ENCODE data around the gene TPM1. TPM values are rescaled to one million over a fixed set of nuclear protein-coding genes. Genes with fewer than 3 reads are reported as not detected.
"Not testable (repeated sequence)": the region's sequence is repeated elsewhere in the genome, so short reads cannot be mapped to it uniquely, and the experiment has no call there.

TPM1 gene
- 1 to 10 TPM; 9.4 to 9.9 TPM for total RNA-seq
- polyA plus RNA-seq = 8.3 TPM

GRCh38 chr15:63041974-63042876 lies at the start of gene TPM1:
Gene TPM1 (plus strand): TSS chr15:63042747. CDS start chr15:63042830, 83 bp downstream.
- Mint-ChIP-seq H3K4me3 (peak within 1 kb of the TSS in 6 of 7 donors; percentile 64 to 88 (median 70)), H3K9me3 (no peaks in the 10 kb centered on the region), H3K36me3 (no peaks in the 10 kb centered on the region), H3K4me1 (peaks cover 8 to 23% (median 11%) of the 10 kb centered on the region in 3 donors), H3K27me3 (peaks cover 54 to 78% of the 10 kb centered on the region in 2 donors), H3K27ac (peak within 1 kb of the TSS in 2 of 8 donors; percentile 58 to 63)
- Histone ChIP-seq H3K27me3 (ENCODE audit: insufficient read depth, low read length, poor library complexity, severe bottlenecking) (peaks cover 52% of the 10 kb centered on the region), H3K4me3 (ENCODE audit: low read length) (no peak within 1 kb of the TSS), H3K4me1 (ENCODE audit: insufficient read depth, low read length) (peaks cover 6% of the 10 kb centered on the region), H3K27ac (ENCODE audit: low read depth, low read length) (no peak within 1 kb of the TSS), H3K36me3 (ENCODE audit: insufficient read depth, low read length) (no peaks in the 10 kb centered on the region), H3K9me3 (ENCODE audit: low read length) (no peaks in the 10 kb centered on the region)
- ChIA-PET POLR2A (no interaction called here), CTCF (no interaction called here)
- no peak for DNase-seq

GRCh38 chr15:62993066-62993465 lies 49.5 kb upstream of the TPM1 start:
- CTCF ChIA-PET = no interaction called here
- H3K4me3 Mint-ChIP-seq = no peak overlapping the region
- Histone ChIP-seq H3K27me3 (ENCODE audit: insufficient read depth, low read length, poor library complexity, severe bottlenecking) (peaks cover 10% of the 10 kb centered on the region), H3K36me3 (ENCODE audit: insufficient read depth, low read length) (no peaks in the 10 kb centered on the region), H3K27ac (ENCODE audit: low read depth, low read length) (no peak overlapping the region), H3K4me3 (ENCODE audit: low read length) (no peak overlapping the region), H3K4me1 (ENCODE audit: insufficient read depth, low read length) (no peaks in the 10 kb centered on the region), H3K9me3 (ENCODE audit: low read length) (no peaks in the 10 kb centered on the region)
- DNase-seq = no peak
- no peak overlapping the region for H3K27ac Mint-ChIP-seq
- POLR2A ChIA-PET = no interaction called here
- peaks cover 9 to 49% of the 10 kb centered on the region in 2 donors for H3K27me3 Mint-ChIP-seq
- no peaks in the 10 kb centered on the region for H3K4me1 Mint-ChIP-seq
- H3K9me3 Mint-ChIP-seq = no peaks in the 10 kb centered on the region
- H3K36me3 Mint-ChIP-seq = no peaks in the 10 kb centered on the region

- H3K4me1 Mint-ChIP-seq; H3K27ac Mint-ChIP-seq; H3K36me3 ChIP-seq (ENCODE audit: insufficient read depth, low read length); H3K4me3 ChIP-seq (ENCODE audit: low read length); H3K36me3 Mint-ChIP-seq; POLR2A ChIA-PET; H3K4me1 ChIP-seq (ENCODE audit: insufficient read depth, low read length); H3K9me3 ChIP-seq (ENCODE audit: low read length); H3K9me3 Mint-ChIP-seq; H3K27me3 ChIP-seq (ENCODE audit: insufficient read depth, low read length, poor library complexity, severe bottlenecking); DNase-seq; CTCF ChIA-PET; H3K27ac ChIP-seq (ENCODE audit: low read depth, low read length); H3K4me3 Mint-ChIP-seq: not testable (repeated sequence)
- H3K27me3 Mint-ChIP-seq = peaks cover 9 to 50% of the 10 kb centered on the region in 2 donors
These were observed 48.9 kb upstream of the TPM1 start for GRCh38 chr15:62993632-62994031.

GRCh38 chr15:62994439-62994838 lies 48.1 kb upstream of the TPM1 start:
- H3K36me3 Mint-ChIP-seq = no peaks in the 10 kb centered on the region
- peaks cover 10% of the 10 kb centered on the region for H3K27me3 ChIP-seq (ENCODE audit: insufficient read depth, low read length, poor library complexity, severe bottlenecking)
- no peak overlapping the region for H3K27ac ChIP-seq (ENCODE audit: low read depth, low read length)
- H3K4me3 ChIP-seq (ENCODE audit: low read length) = no peak overlapping the region
- no peaks in the 10 kb centered on the region for H3K4me1 ChIP-seq (ENCODE audit: insufficient read depth, low read length)
- DNase-seq = no peak
- no peak overlapping the region for H3K27ac Mint-ChIP-seq
- peaks cover 9 to 44% of the 10 kb centered on the region in 2 donors for H3K27me3 Mint-ChIP-seq
- H3K4me1 Mint-ChIP-seq = no peaks in the 10 kb centered on the region
- no peak overlapping the region for H3K4me3 Mint-ChIP-seq
- no peaks in the 10 kb centered on the region for H3K9me3 Mint-ChIP-seq
- ChIA-PET POLR2A (no interaction called here), CTCF (no interaction called here)
- no peaks in the 10 kb centered on the region for H3K9me3 ChIP-seq (ENCODE audit: low read length)
- H3K36me3 ChIP-seq (ENCODE audit: insufficient read depth, low read length) = no peaks in the 10 kb centered on the region

DNA sequence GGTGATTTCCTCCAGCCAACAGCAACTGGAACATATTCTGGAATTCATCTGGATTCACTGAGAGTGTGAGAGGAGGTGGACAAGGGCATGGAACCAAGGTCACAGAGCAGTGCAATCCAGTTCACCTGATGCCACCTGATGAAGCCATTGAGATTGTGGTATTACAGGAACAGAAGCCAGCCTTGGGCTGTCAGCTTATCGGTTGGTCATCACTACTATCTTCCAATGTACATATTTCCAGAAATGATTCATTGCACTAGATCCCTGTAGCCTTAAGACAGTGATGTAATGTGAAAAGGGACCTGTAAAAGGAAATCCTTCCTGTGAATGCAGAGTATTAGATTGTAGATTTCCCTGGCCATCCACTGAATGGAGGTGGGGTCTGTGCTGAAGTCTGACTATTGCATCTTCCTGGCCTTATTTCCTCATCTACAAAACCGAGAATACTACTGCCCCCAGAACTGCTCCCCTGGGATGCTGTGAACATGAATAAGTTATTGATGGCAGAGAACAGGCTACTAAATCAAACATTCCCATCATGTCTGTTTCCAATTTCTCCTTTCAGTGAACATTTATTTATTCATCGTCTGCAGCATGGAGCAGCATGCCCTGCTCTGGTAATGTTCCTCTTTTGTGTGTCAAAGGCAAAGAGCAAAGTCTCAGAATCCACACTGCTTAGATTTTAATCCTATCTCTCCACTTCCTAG lies 47.4 kb upstream of the TPM1 start:
- peaks cover 10% of the 10 kb centered on the region for H3K27me3 ChIP-seq (ENCODE audit: insufficient read depth, low read length, poor library complexity, severe bottlenecking)
- H3K9me3 ChIP-seq (ENCODE audit: low read length) = no peaks in the 10 kb centered on the region
- no peak overlapping the region for H3K27ac Mint-ChIP-seq
- H3K4me1 ChIP-seq (ENCODE audit: insufficient read depth, low read length) = no peaks in the 10 kb centered on the region
- H3K27ac ChIP-seq (ENCODE audit: low read depth, low read length) = no peak overlapping the region
- H3K9me3 Mint-ChIP-seq = no peaks in the 10 kb centered on the region
- CTCF ChIA-PET = no interaction called here
- H3K36me3 Mint-ChIP-seq = no peaks in the 10 kb centered on the region
- no peaks in the 10 kb centered on the region for H3K36me3 ChIP-seq (ENCODE audit: insufficient read depth, low read length)
- H3K4me3 ChIP-seq (ENCODE audit: low read length) = no peak overlapping the region
- POLR2A ChIA-PET = no interaction called here
- no peak overlapping the region for H3K4me3 Mint-ChIP-seq
- H3K27me3 Mint-ChIP-seq = peaks cover 9 to 42% of the 10 kb centered on the region in 2 donors
- H3K4me1 Mint-ChIP-seq = no peaks in the 10 kb centered on the region
- DNase-seq = no peak

- POLR2A ChIA-PET = no interaction called here
- peak overlapping the region in 1 of 8 donors; percentile 12 for H3K27ac Mint-ChIP-seq
- no peak overlapping the region for H3K4me3 Mint-ChIP-seq
- no peaks in the 10 kb centered on the region for H3K9me3 Mint-ChIP-seq
- Histone ChIP-seq H3K36me3 (ENCODE audit: insufficient read depth, low read length) (no peaks in the 10 kb centered on the region), H3K4me1 (ENCODE audit: insufficient read depth, low read length) (no peaks in the 10 kb centered on the region), H3K27ac (ENCODE audit: low read depth, low read length) (no peak overlapping the region), H3K9me3 (ENCODE audit: low read length) (no peaks in the 10 kb centered on the region), H3K27me3 (ENCODE audit: insufficient read depth, low read length, poor library complexity, severe bottlenecking) (peaks cover 8% of the 10 kb centered on the region), H3K4me3 (ENCODE audit: low read length) (no peak overlapping the region)
- no peaks in the 10 kb centered on the region for H3K36me3 Mint-ChIP-seq
- DNase-seq = no peak
- no peaks in the 10 kb centered on the region for H3K4me1 Mint-ChIP-seq
- peaks cover 10 to 39% of the 10 kb centered on the region in 2 donors for H3K27me3 Mint-ChIP-seq
- CTCF ChIA-PET = no interaction called here
These were observed 45.1 kb upstream of the TPM1 start for GRCh38 chr15:62997441-62997840.

DNA sequence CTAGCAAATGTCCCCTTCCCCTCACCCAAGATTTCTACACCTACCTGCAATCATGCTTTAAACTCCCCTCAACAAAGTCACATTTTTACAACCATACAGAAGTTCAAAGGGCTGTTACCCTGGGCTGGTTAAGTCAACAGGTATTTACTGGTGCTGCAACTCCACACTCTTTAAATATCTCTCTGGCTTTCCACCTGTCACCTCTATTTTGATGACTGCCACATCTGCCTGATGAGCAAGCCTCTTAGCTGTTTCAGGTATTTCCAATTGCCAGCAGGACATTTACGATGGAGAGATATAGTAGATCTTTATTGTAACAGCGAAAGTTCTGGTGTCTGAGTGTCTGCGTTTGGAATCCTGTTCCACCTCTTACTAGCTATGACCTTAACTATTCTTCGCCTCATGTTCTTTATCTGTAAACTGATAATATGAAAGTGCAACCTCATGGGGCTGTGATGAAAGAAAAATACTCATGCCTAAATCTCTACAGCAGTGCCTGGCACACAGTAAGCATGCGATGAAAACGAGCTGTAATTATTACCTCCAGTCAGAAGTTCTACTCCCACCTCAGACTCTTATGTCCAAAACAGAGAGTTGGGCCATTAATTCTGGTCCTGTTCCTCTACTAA lies 44.2 kb upstream of the TPM1 start:
- Mint-ChIP-seq H3K36me3 (no peaks in the 10 kb centered on the region), H3K4me1 (no peaks in the 10 kb centered on the region), H3K27me3 (peaks cover 10 to 37% of the 10 kb centered on the region in 2 donors), H3K9me3 (no peaks in the 10 kb centered on the region), H3K4me3 (no peak overlapping the region), H3K27ac (no peak overlapping the region)
- Histone ChIP-seq H3K9me3 (ENCODE audit: low read length) (no peaks in the 10 kb centered on the region), H3K27ac (ENCODE audit: low read depth, low read length) (no peak overlapping the region), H3K4me3 (ENCODE audit: low read length) (no peak overlapping the region), H3K27me3 (ENCODE audit: insufficient read depth, low read length, poor library complexity, severe bottlenecking) (no peaks in the 10 kb centered on the region), H3K36me3 (ENCODE audit: insufficient read depth, low read length) (no peaks in the 10 kb centered on the region), H3K4me1 (ENCODE audit: insufficient read depth, low read length) (no peaks in the 10 kb centered on the region)
- ChIA-PET CTCF (no interaction called here), POLR2A (no interaction called here)
- no peak for DNase-seq

- Histone ChIP-seq H3K9me3 (ENCODE audit: low read length) (no peaks in the 10 kb centered on the region), H3K4me1 (ENCODE audit: insufficient read depth, low read length) (no peaks in the 10 kb centered on the region), H3K36me3 (ENCODE audit: insufficient read depth, low read length) (no peaks in the 10 kb centered on the region), H3K27me3 (ENCODE audit: insufficient read depth, low read length, poor library complexity, severe bottlenecking) (no peaks in the 10 kb centered on the region), H3K27ac (ENCODE audit: low read depth, low read length) (no peak overlapping the region), H3K4me3 (ENCODE audit: low read length) (no peak overlapping the region)
- Mint-ChIP-seq H3K4me1 (no peaks in the 10 kb centered on the region), H3K27ac (no peak overlapping the region), H3K27me3 (peaks cover 11 to 41% of the 10 kb centered on the region in 2 donors), H3K9me3 (no peaks in the 10 kb centered on the region), H3K36me3 (no peaks in the 10 kb centered on the region), H3K4me3 (no peak overlapping the region)
- CTCF ChIA-PET = no interaction called here
- POLR2A ChIA-PET = no interaction called here
- DNase-seq = no peak
These were observed 43.4 kb upstream of the TPM1 start for GRCh38 chr15:62999178-62999577.
